ENCODE data around the gene PAWR.

DNA sequence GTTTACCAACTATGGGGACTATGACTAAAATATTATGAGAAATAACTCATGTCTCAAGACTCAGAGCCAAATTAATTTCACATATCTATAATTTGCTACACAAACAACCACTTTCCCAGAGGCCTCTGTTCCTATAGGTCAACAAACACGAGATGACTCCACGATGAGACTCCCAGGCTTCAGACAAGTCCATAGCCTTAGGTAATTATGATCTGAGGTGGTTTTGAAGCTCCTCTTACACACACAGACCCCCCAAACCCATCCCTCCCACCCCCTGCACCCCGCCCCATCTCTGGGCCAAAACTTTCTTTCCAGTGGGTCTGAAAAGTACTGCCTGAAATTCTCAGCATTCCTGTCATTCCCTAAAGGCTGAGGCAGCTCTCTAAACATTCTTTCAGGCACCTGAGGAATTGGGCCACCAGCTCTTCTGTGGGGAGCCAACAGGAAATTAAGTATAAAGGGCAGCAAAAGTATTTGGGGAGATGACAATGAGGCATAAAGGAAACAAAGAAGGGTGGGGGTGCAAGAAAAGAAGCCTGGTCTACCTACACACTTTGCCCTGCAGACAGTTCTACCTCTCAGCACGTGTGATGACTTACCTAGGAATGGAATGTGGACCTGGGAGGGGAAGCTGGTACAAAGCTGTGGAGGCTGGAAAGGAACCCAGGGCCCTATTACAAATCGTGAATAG lies 143.6 kb downstream of the PAWR start:
- TF ChIP-seq, protein P1, sequence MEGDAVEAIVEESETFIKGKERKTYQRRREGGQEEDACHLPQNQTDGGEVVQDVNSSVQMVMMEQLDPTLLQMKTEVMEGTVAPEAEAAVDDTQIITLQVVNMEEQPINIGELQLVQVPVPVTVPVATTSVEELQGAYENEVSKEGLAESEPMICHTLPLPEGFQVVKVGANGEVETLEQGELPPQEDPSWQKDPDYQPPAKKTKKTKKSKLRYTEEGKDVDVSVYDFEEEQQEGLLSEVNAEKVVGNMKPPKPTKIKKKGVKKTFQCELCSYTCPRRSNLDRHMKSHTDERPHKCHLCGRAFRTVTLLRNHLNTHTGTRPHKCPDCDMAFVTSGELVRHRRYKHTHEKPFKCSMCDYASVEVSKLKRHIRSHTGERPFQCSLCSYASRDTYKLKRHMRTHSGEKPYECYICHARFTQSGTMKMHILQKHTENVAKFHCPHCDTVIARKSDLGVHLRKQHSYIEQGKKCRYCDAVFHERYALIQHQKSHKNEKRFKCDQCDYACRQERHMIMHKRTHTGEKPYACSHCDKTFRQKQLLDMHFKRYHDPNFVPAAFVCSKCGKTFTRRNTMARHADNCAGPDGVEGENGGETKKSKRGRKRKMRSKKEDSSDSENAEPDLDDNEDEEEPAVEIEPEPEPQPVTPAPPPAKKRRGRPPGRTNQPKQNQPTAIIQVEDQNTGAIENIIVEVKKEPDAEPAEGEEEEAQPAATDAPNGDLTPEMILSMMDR (IDR thresholded peaks at IDR 0.05) = no peak
- TF ChIP-seq POLR2A (IDR thresholded peaks at IDR 0.05) = no peak

All from right lobe of liver (tissue), 4 donors.